ENCODE data around the gene MRPL53. TPM values are rescaled to one million over a fixed set of nuclear protein-coding genes. Genes with fewer than 3 reads are reported as not detected.

The MRPL53 gene
- total and polyA plus RNA-seq, 9 of the 15 experiments (the other 6 are each of a cell fraction or from before 2014, with no cell fraction given), result 11.5 to 87.9 (median 41.1) TPM

GRCh38 chr2:74502720-74503505 lies 30.4 kb upstream of the MRPL53 start (continued):
- 0 out of 2 replicates have a peak, but pooled peaks have one; percentile 33 for TF ChIP-seq ZNF740 (CRISPR knock-in tag; IDR thresholded peaks at IDR 0.05)
- TF ChIP-seq ZNF740 (tag; IDR thresholded peaks at IDR 0.05), result 0 out of 4 replicates have a peak, but pooled peaks of 1 of the 2 experiments have one; percentile 11
- TF ChIP-seq HMG20B (CRISPR knock-in tag; IDR thresholded peaks at IDR 0.05), result no peak
- TF ChIP-seq ZNF444 (CRISPR knock-in tag; IDR thresholded peaks at IDR 0.05), result no peak
- peak in 1 of 2 experiments; percentile 46; a peak in 3 of 4 replicates for TF ChIP-seq MAZ (CRISPR knock-in tag; conservative IDR thresholded peaks at IDR 0.05 in 1 of 2, IDR thresholded peaks at IDR 0.05 in 1 of 2)
- peak; percentile 98 for TF ChIP-seq JUND (IDR thresholded peaks at IDR 0.05; ENCODE audit: borderline replicate concordance, low read depth, low read length)
- TF ChIP-seq JUND (tag; IDR thresholded peaks at IDR 0.05; ENCODE audit: borderline replicate concordance, low read depth, low read length), result peak; percentile 94; the same call in 2 of the 3 replicates
- peak; percentile 46; the same call in 1 of the 2 replicates for TF ChIP-seq HES1 (IDR thresholded peaks at IDR 0.05; ENCODE audit: low read depth)
- TF ChIP-seq ZBTB1 (CRISPR knock-in tag; IDR thresholded peaks at IDR 0.05; ENCODE audit: borderline replicate concordance, low read depth), result no peak
- TF ChIP-seq ELF1 (tag; IDR thresholded peaks at IDR 0.05), result peak; percentile 60
- TF ChIP-seq RERE (CRISPR knock-in tag; IDR thresholded peaks at IDR 0.05; ENCODE audit: borderline replicate concordance), result no peak
- TF ChIP-seq CBFA2T2 (conservative IDR thresholded peaks at IDR 0.05), result 0 out of 2 replicates have a peak, but pooled peaks have one; percentile 29
- TF ChIP-seq FOXA3 (CRISPR knock-in tag; conservative IDR thresholded peaks at IDR 0.05 in 1 of 2, IDR thresholded peaks at IDR 0.05 in 1 of 2), result no peak
- no peak for TF ChIP-seq HNRNPH1 (optimal IDR thresholded peaks at IDR 0.05; ENCODE audit: low read depth, low read length)
- TF ChIP-seq FIP1L1 (IDR thresholded peaks at IDR 0.05; ENCODE audit: low read depth, low read length, poor library complexity, severe bottlenecking), result peak; percentile 28
- TF ChIP-seq NCOA2 (IDR thresholded peaks at IDR 0.05; ENCODE audit: partially characterized antibody in 2 of 2), result no peak
- TF ChIP-seq PHF21A (IDR thresholded peaks at IDR 0.05; ENCODE audit: borderline replicate concordance, low read depth), result 0 out of 2 replicates have a peak, but pooled peaks have one; percentile 56
